Stimulated activated naive CD4-positive, alpha-beta T cell treated with Interleukin-2 at 50 U/mL for 16 hours (primary cell): ENCODE measurements around the gene PPP2R2B.

Source experiments
- DNase-seq: peaks from one replicate; lab custom pipeline; 2025; lab: John Stamatoyannopoulos, UW

PPP2R2B gene

GRCh38 chr5:146827901-146828300 lies 50.7 kb downstream of the PPP2R2B start:
- no peak for DNase-seq

GRCh38 chr5:146825033-146825432 lies 53.5 kb downstream of the PPP2R2B start:
- DNase-seq, result no peak

- no peak for DNase-seq
These were observed 56.8 kb downstream of the PPP2R2B start for GRCh38 chr5:146821732-146822131.

- no peak for DNase-seq
These were observed 57.6 kb downstream of the PPP2R2B start for GRCh38 chr5:146820987-146821386.

GRCh38 chr5:146818822-146819221 lies 59.7 kb downstream of the PPP2R2B start:
- DNase-seq, result no peak

GRCh38 chr5:146817973-146818372 lies 60.6 kb downstream of the PPP2R2B start:
- DNase-seq, result no peak

- DNase-seq, result no peak
These were observed 61.7 kb downstream of the PPP2R2B start for GRCh38 chr5:146816775-146817387.

- no peak for DNase-seq
These were observed 63.1 kb downstream of the PPP2R2B start for GRCh38 chr5:146815411-146815810.

GRCh38 chr5:146813346-146814157 lies 65.0 kb downstream of the PPP2R2B start:
- no peak for DNase-seq

- no peak for DNase-seq
These were observed 73.5 kb downstream of the PPP2R2B start for GRCh38 chr5:146805081-146805480.

- DNase-seq, result no peak
These were observed 75.5 kb downstream of the PPP2R2B start for GRCh38 chr5:146802945-146803522.

GRCh38 chr5:146799671-146800070 lies 78.9 kb downstream of the PPP2R2B start:
- DNase-seq, result no peak

- DNase-seq, result no peak
These were observed 79.3 kb downstream of the PPP2R2B start for GRCh38 chr5:146799231-146799630.

- no peak for DNase-seq
These were observed 80.9 kb downstream of the PPP2R2B start for GRCh38 chr5:146797658-146798057.

- no peak for DNase-seq
These were observed 81.6 kb downstream of the PPP2R2B start for GRCh38 chr5:146796911-146797310.

- DNase-seq, result no peak
These were observed 82.4 kb downstream of the PPP2R2B start for GRCh38 chr5:146796144-146796543.

- DNase-seq, result no peak
These were observed 84.1 kb downstream of the PPP2R2B start for GRCh38 chr5:146794326-146795029.

GRCh38 chr5:146793709-146794108 lies 84.8 kb downstream of the PPP2R2B start:
- DNase-seq, result no peak

GRCh38 chr5:146791471-146791870 lies 87.1 kb downstream of the PPP2R2B start:
- DNase-seq, result no peak

- DNase-seq, result no peak
These were observed 88.6 kb downstream of the PPP2R2B start for GRCh38 chr5:146789712-146790653.

GRCh38 chr5:146788898-146789297 lies 89.7 kb downstream of the PPP2R2B start:
- DNase-seq, result no peak
